Activated CD8-positive, alpha-beta memory T cell treated with anti-CD3 and anti-CD28 coated beads, Interleukin-2, amount 10 ng/mL, durations not matched to agents 7 days and 5 days (primary cell): ENCODE results near the gene FNDC1. TPM values are rescaled to one million over a fixed set of nuclear protein-coding genes. Genes with fewer than 3 reads are reported as not detected.
"Not testable (repeated sequence)": the region's sequence is repeated elsewhere in the genome, so short reads cannot be mapped to it uniquely, and the experiment has no call there.

Experiments
- ATAC-seq: fragments of 150-1000 bp; cut with Tn5 transposase; one replicate; pipeline ENCODE4 v1.10.0; 2021; ENCODE audit warnings: moderate library complexity
- CTCF ChIA-PET: fragments of 350-600 bp; sonication (Branson Sonifier 250); formaldehyde crosslinking; loops from one replicate; lab custom pipeline; 2021; ENCODE audit warnings: antibody characterized with exemption; lab: Charles Lee
- DNase-seq: peaks from one replicate; pipeline ENCODE4 v3.0.0-alpha.2; 2020
- H3K27ac Mint-ChIP-seq: one replicate; pipeline ENCODE4 v1.8.0; 2021; ENCODE audit warnings: mild to moderate bottlenecking, mixed read lengths
- H3K27me3 Mint-ChIP-seq: one replicate; pipeline ENCODE4 v1.8.0; 2021; ENCODE audit warnings: mixed read lengths
- H3K36me3 Mint-ChIP-seq: one replicate; pipeline ENCODE4 v1.8.0; 2021; ENCODE audit warnings: mild to moderate bottlenecking, mixed read lengths
- H3K4me1 Mint-ChIP-seq: one replicate; pipeline ENCODE4 v1.8.0; 2021; ENCODE audit warnings: mixed read lengths
- H3K4me3 Mint-ChIP-seq: one replicate; pipeline ENCODE4 v1.8.0; 2021; ENCODE audit warnings: mild to moderate bottlenecking, moderate library complexity, mixed read lengths
- H3K9me3 Mint-ChIP-seq: one replicate; pipeline ENCODE4 v1.8.0; 2022; ENCODE audit warnings: low read depth, mixed read lengths
- total RNA-seq, 2 experiments: library from RNA; stranded (reverse); gene quantifications; one replicate each; pipeline ENCODE4 v1.2.3, GENCODE V29; 2021

FNDC1 gene
- total RNA-seq, 2 experiments from 2014 or later: not detected

DNA sequence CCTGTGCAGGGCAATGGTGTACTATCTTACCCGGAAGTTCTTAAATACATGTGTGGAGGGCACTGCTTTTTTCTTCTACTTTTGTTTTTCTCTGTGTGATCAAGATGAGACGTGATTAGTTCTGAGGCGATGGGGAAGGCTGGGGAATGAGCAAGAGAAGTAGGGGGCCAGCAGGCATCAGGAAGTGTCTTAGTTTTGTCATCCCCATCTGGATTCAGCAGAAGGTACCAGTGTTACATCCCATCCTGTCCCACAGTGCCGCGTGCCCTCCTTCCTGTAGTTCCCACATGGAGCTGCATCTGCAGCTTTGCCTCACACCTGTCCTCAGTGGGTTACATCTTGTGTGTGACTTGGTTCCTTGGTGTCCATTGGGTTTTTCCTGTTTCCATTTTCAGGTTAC, 86.9 kb downstream of the FNDC1 start:
- H3K4me3 Mint-ChIP-seq: no peak overlapping the region
- no peak overlapping the region for H3K27ac Mint-ChIP-seq
- H3K27me3 Mint-ChIP-seq: peaks cover 8% of the 10 kb centered on the region
- ATAC-seq (no peak), DNase-seq (no peak)
- H3K4me1 Mint-ChIP-seq: no peaks in the 10 kb centered on the region
- no peaks in the 10 kb centered on the region for H3K9me3 Mint-ChIP-seq
- H3K36me3 Mint-ChIP-seq: no peaks in the 10 kb centered on the region
- CTCF ChIA-PET: no interaction called here

GRCh38 chr6:159257846-159258245, 88.6 kb downstream of the FNDC1 start:
- no peaks in the 10 kb centered on the region for H3K9me3 Mint-ChIP-seq
- CTCF ChIA-PET: interaction anchor here (0.7 kb wide), 1 partner anchor 551 kb away, joined by 3 read pairs; no protein-coding TSS in a partner anchor
- no peak overlapping the region for H3K27ac Mint-ChIP-seq
- no peak overlapping the region for H3K4me3 Mint-ChIP-seq
- DNase-seq (no peak), ATAC-seq (no peak)
- H3K27me3 Mint-ChIP-seq: peaks cover 7% of the 10 kb centered on the region
- no peaks in the 10 kb centered on the region for H3K4me1 Mint-ChIP-seq
- no peaks in the 10 kb centered on the region for H3K36me3 Mint-ChIP-seq

DNA sequence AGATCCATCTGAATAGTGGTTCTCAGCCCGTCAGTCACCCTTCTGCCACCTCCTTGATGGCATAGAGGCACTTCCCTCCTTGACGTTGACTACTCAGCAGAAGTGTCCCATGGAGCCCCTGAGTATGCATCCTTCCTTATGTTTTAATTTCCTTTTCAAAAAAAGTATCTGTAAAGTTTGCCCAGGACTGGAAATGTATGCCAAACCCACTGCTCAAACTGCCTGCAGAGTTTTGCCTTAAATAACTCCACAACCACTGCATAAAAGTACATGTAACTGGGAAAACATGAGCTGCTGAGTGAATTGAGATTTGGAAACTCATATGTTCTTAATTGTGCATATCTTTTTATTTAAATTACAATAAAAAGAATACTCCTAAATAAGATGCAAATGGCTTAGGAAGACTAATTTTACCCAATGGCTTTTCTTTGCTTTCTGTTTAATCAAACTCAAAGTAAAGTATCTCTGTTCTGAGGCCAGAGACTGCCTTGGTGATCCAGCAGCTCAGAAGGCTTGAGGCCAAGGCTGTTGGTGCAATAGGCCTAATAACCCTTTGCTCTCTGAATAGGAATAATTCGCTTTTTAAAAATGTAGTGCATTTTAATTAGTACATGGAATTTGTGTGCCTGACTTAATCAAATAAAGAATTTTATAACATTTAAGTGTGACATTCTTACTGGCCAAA, 90.4 kb downstream of the FNDC1 start:
- Mint-ChIP-seq H3K9me3 (no peaks in the 10 kb centered on the region), H3K27ac (no peak overlapping the region), H3K4me1 (no peaks in the 10 kb centered on the region), H3K36me3 (no peaks in the 10 kb centered on the region), H3K4me3 (no peak overlapping the region), H3K27me3 (peaks cover 7% of the 10 kb centered on the region)
- CTCF ChIA-PET: interaction anchor here (0.6 kb wide), 1 partner anchor 85 kb away, joined by 3 read pairs; no protein-coding TSS in a partner anchor
- no peak for ATAC-seq
- DNase-seq: no peak

DNA sequence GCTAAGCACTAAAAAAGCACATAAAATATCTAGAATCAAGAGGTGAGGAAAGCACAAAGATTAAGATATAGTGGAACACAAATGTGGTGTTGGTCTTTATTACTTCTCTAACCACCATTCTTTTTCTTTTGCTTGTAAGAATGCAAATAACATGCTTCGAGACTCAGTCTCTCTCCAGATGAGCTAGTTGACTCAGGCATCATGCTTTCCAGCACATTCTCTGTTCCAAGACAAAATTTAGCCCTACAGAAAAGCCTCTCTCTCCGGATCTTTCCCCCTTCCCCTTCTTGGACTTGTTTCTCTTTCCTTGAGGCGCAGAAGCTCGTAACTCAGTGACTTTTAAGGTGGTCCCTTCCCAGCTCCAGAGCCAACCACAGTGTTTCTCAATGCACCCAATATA, 91.0 kb downstream of the FNDC1 start:
- DNase-seq: no peak
- no peak for ATAC-seq
- H3K4me3 Mint-ChIP-seq: no peak overlapping the region
- no peaks in the 10 kb centered on the region for H3K36me3 Mint-ChIP-seq
- H3K9me3 Mint-ChIP-seq: no peaks in the 10 kb centered on the region
- H3K27ac Mint-ChIP-seq: no peak overlapping the region
- H3K4me1 Mint-ChIP-seq: no peaks in the 10 kb centered on the region
- CTCF ChIA-PET: no interaction called here
- H3K27me3 Mint-ChIP-seq: peaks cover 9% of the 10 kb centered on the region

GRCh38 chr6:159261995-159262394, 92.8 kb downstream of the FNDC1 start:
- CTCF ChIA-PET: interaction anchor here (1.5 kb wide), 1 partner anchor 9 kb away, joined by 4 read pairs; no protein-coding TSS in a partner anchor
- ATAC-seq (no peak), DNase-seq (no peak)
- Mint-ChIP-seq H3K9me3 (no peaks in the 10 kb centered on the region), H3K4me1 (no peaks in the 10 kb centered on the region), H3K27ac (no peak overlapping the region), H3K27me3 (peaks cover 9% of the 10 kb centered on the region), H3K4me3 (no peak overlapping the region), H3K36me3 (no peaks in the 10 kb centered on the region)

DNA sequence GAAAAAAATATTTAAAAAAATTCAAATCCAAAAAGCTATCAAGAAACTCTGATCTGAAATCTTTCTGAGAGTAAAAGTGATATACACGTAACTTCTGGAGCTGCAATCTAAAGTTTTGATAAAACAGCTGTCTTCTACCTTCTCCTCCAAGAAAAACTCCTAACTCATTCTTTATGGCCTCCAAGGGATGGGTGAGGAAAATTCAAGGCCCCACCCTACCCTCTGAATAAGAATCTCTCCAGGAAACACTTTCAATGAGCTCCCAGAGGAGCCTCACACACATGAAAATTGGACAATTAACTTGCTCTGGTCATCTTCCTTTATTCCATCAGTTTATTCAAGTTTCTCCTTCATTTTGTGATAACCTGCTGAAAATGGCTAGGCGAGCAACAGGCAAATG, 93.4 kb downstream of the FNDC1 start:
- Mint-ChIP-seq H3K4me3 (no peak overlapping the region), H3K4me1 (no peaks in the 10 kb centered on the region), H3K9me3 (no peaks in the 10 kb centered on the region), H3K27me3 (peaks cover 9% of the 10 kb centered on the region), H3K36me3 (no peaks in the 10 kb centered on the region), H3K27ac (no peak overlapping the region)
- CTCF ChIA-PET: interaction anchor here (1.5 kb wide), 1 partner anchor 10 kb away, joined by 4 read pairs; no protein-coding TSS in a partner anchor
- ATAC-seq (no peak), DNase-seq (no peak)

DNA sequence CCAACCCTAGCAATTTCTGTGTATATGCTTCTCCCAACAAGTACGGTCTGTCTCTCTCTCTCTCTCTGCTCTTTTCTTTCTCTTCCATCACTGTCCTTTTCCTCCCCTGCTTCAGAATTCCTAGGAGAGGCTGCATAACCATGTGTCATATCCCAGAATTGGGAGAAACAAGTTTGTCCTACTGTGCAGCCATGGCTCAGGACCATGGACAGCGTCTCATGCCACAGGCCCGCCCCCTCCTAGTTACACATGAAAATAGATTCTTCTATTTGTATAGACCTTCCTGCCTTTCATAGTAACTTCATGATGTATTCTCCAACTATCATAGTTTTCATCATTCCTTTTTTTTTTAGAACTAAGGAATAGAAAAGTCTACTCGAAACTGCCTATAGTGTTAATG, 98.0 kb downstream of the FNDC1 start:
- H3K9me3 Mint-ChIP-seq: no peaks in the 10 kb centered on the region
- no peaks in the 10 kb centered on the region for H3K36me3 Mint-ChIP-seq
- no peaks in the 10 kb centered on the region for H3K4me1 Mint-ChIP-seq
- no peak overlapping the region for H3K4me3 Mint-ChIP-seq
- peaks cover 6% of the 10 kb centered on the region for H3K27me3 Mint-ChIP-seq
- DNase-seq: no peak
- no peak overlapping the region for H3K27ac Mint-ChIP-seq
- CTCF ChIA-PET: interaction anchor here (1.6 kb wide), 1 partner anchor 14 kb away, joined by 4 read pairs; no protein-coding TSS in a partner anchor
- ATAC-seq: no peak

DNA sequence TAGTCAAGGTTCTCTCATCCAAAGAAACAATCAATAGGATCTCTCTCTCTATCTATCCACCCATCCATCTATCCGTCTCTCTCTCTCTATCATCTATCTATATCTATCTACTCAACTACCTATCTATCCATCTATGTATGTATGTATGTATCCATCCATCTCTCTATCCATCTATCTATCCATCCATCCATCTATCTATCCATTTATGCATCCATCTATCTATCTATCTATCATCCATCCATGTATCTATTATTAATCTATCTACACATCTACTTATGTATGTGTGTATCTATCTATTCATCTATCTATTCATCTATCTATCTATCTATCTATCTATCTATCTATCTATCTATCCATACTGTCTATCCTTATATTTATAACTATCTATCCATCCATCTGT, 99.3 kb downstream of the FNDC1 start:
- no peaks in the 10 kb centered on the region for H3K36me3 Mint-ChIP-seq
- CTCF ChIA-PET: interaction anchor here (1.6 kb wide), 1 partner anchor 16 kb away, joined by 4 read pairs; no protein-coding TSS in a partner anchor
- peaks cover 2% of the 10 kb centered on the region for H3K27me3 Mint-ChIP-seq
- H3K4me1 Mint-ChIP-seq: no peaks in the 10 kb centered on the region
- H3K9me3 Mint-ChIP-seq: no peaks in the 10 kb centered on the region
- no peak for ATAC-seq
- no peak overlapping the region for H3K27ac Mint-ChIP-seq
- H3K4me3 Mint-ChIP-seq: no peak overlapping the region
- no peak for DNase-seq

DNA sequence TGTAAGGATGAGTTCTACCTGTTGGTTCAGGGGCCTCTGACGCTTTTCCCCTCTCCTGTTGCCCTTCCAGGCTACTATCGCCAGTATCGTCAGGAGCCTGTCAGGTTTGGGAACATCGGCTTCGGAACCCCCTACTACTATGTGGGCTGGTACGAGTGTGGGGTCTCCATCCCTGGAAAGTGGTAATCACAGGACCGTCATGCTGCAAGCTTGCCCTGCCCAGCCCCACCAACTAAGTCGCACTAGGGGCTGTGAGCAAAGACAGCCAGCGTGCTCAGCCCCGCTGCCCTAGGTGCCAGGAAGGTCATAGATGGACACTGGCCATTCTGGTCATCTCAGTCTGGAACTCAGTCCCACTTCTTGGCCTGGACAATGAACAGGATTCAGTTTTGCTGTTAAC, 102.1 kb downstream of the FNDC1 start:
- H3K4me3 Mint-ChIP-seq: no peak overlapping the region
- H3K27me3 Mint-ChIP-seq: peaks cover 5% of the 10 kb centered on the region
- no peaks in the 10 kb centered on the region for H3K9me3 Mint-ChIP-seq
- H3K36me3 Mint-ChIP-seq: no peaks in the 10 kb centered on the region
- ATAC-seq: no peak
- no peak for DNase-seq
- H3K27ac Mint-ChIP-seq: no peak overlapping the region
- CTCF ChIA-PET: no interaction called here
- no peaks in the 10 kb centered on the region for H3K4me1 Mint-ChIP-seq

- CTCF ChIA-PET: interaction anchor here (1.5 kb wide), 1 partner anchor 377 kb away, joined by 3 read pairs; no protein-coding TSS in a partner anchor
- no peak for ATAC-seq
- Mint-ChIP-seq H3K4me1 (no peaks in the 10 kb centered on the region), H3K27me3 (peaks cover 5% of the 10 kb centered on the region), H3K9me3 (no peaks in the 10 kb centered on the region), H3K4me3 (no peak overlapping the region), H3K36me3 (no peaks in the 10 kb centered on the region), H3K27ac (no peak overlapping the region)
- DNase-seq: no peak
These were observed 109.4 kb downstream of the FNDC1 start for GRCh38 chr6:159278626-159279025.

- ATAC-seq: no peak
- CTCF ChIA-PET: interaction anchor here (1.5 kb wide), 1 partner anchor 376 kb away, joined by 3 read pairs; no protein-coding TSS in a partner anchor
- no peaks in the 10 kb centered on the region for H3K9me3 Mint-ChIP-seq
- H3K4me3 Mint-ChIP-seq: no peak overlapping the region
- H3K4me1 Mint-ChIP-seq: no peaks in the 10 kb centered on the region
- peaks cover 2% of the 10 kb centered on the region for H3K27me3 Mint-ChIP-seq
- no peak overlapping the region for H3K27ac Mint-ChIP-seq
- no peaks in the 10 kb centered on the region for H3K36me3 Mint-ChIP-seq
- DNase-seq: no peak
These were observed 110.6 kb downstream of the FNDC1 start for GRCh38 chr6:159279790-159280277.

GRCh38 chr6:159282421-159282820, 113.2 kb downstream of the FNDC1 start:
- DNase-seq (no peak), ATAC-seq (no peak)
- H3K36me3 Mint-ChIP-seq: no peaks in the 10 kb centered on the region
- no peaks in the 10 kb centered on the region for H3K4me1 Mint-ChIP-seq
- H3K4me3 Mint-ChIP-seq: no peak overlapping the region
- no peaks in the 10 kb centered on the region for H3K9me3 Mint-ChIP-seq
- H3K27me3 Mint-ChIP-seq: peaks cover 2% of the 10 kb centered on the region
- CTCF ChIA-PET: interaction anchor here (0.9 to 1.4 kb wide), 3 partner anchors 30 to 109 kb away, joined by 3 to 5 read pairs (median 3); no protein-coding TSS in a partner anchor
- H3K27ac Mint-ChIP-seq: no peak overlapping the region

GRCh38 chr6:159284661-159285060, 115.5 kb downstream of the FNDC1 start:
- peaks cover 13% of the 10 kb centered on the region for H3K27me3 Mint-ChIP-seq
- CTCF ChIA-PET, H3K36me3 Mint-ChIP-seq, ATAC-seq, H3K4me3 Mint-ChIP-seq, DNase-seq, H3K9me3 Mint-ChIP-seq, H3K27ac Mint-ChIP-seq, H3K4me1 Mint-ChIP-seq: not testable (repeated sequence)

DNA sequence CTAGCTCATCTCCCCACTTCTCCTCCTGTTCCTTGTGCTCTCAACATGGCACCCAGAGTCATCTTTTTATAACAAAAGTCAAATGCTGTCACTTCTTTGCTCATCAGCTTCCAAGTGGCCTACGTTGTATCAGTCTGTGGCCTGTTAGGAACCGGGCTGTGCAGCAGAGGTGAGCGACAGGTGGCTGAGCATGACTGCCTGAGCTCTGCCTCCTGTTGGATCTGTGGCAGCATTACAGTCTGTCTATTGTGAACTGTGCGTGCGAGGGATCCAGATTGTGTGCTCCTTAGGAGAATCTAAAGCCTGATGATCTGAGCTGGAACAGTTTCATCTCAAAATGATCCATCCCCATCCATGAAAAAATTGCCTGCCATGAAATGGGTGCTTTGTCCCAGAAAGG, 129.6 kb downstream of the FNDC1 start:
- CTCF ChIA-PET: no interaction called here
- no peak overlapping the region for H3K4me3 Mint-ChIP-seq
- no peaks in the 10 kb centered on the region for H3K36me3 Mint-ChIP-seq
- no peak for DNase-seq
- no peak overlapping the region for H3K27ac Mint-ChIP-seq
- no peaks in the 10 kb centered on the region for H3K9me3 Mint-ChIP-seq
- H3K4me1 Mint-ChIP-seq: no peaks in the 10 kb centered on the region
- ATAC-seq: no peak
- H3K27me3 Mint-ChIP-seq: peaks cover 23% of the 10 kb centered on the region
